Mesodermal cell (in vitro differentiated cells): ENCODE measurements around the gene CRYBA4.

Experiments
- H3K27ac ChIP-seq: 2 replicates; pipeline ENCODE4 v1.7.0; 2013; ENCODE audit warnings: mild to moderate bottlenecking, low read depth, low read length, moderate library complexity; ENCODE audit not compliant: severe bottlenecking
- H3K36me3 ChIP-seq: 2 replicates; pipeline ENCODE4 v1.7.1; 2013; ENCODE audit warnings: mild to moderate bottlenecking, low read length, moderate library complexity; ENCODE audit not compliant: control insufficient read depth, insufficient read depth
- H3K4me1 ChIP-seq: one replicate; pipeline ENCODE4 v1.7.1; 2013; ENCODE audit warnings: mild to moderate bottlenecking, low read length; ENCODE audit not compliant: insufficient read depth, control insufficient read depth, poor library complexity, severe bottlenecking
- H3K4me3 ChIP-seq: 2 replicates; pipeline ENCODE4 v1.7.0; 2013; ENCODE audit warnings: low read length, control low read depth, mild to moderate bottlenecking; ENCODE audit not compliant: insufficient read depth, poor library complexity, severe bottlenecking; ENCODE audit errors: extremely low read depth
- H3K9me3 ChIP-seq: 2 replicates; pipeline ENCODE4 v1.7.1; 2013; ENCODE audit warnings: mild to moderate bottlenecking, low read length, moderate library complexity; ENCODE audit not compliant: control insufficient read depth
- WGBS, 2 experiments: methylation state at CpG; one replicate each; pipeline ENCODE4 v1.1.5; 2013; ENCODE audit warnings: missing lambda C conversion rate in 2 of 2; ENCODE audit not compliant: insufficient coverage in 2 of 2; 5-methylcytosine and 5-hydroxymethylcytosine counted together

CRYBA4 gene

DNA sequence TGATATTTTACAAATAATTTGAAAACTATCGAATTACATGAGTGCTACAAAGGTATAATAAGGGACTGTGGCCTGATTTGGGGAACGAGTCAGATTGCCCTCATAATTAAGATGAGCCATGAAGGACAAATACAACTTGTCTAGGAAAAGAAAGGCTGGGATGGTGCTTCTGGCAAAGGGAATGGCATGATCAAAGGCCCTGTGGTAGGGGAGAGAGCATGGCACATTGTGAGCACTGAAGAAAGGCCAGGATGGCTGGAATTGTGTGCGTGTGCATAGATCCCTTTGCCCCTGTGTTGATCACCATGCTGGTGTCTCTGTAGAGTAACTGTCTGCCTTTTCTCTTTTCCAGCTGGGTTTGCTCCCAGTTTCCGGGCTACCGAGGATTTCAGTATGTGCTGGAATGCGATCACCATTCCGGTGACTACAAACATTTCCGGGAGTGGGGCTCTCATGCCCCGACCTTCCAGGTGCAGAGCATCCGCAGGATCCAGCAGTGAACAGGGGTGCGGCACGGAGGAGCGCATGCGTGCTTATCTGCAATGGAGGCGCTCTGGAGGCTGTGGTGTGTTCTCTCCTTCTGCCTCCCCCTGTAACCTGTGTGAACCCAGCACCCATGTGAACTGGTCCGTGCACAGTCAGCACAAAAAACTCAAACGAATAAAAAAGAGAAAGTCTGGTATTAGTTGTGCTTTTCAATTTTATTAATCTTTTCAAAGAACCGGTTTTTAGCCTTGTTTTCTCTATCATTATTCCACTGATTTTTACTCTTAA lies 8.4 kb downstream of the CRYBA4 start:
- H3K36me3 ChIP-seq, result no peaks in the 10 kb centered on the region
- H3K27ac ChIP-seq, result no peak overlapping the region
- 95 to 99% methylated on average over 13 to 16 of the region's 18 CpGs for WGBS, 2 experiments
- no peak overlapping the region for H3K4me3 ChIP-seq
- H3K9me3 ChIP-seq, result peaks cover 3% of the 10 kb centered on the region
- peaks cover 9% of the 10 kb centered on the region for H3K4me1 ChIP-seq

- peaks cover 3% of the 10 kb centered on the region for H3K9me3 ChIP-seq
- H3K27ac ChIP-seq, result no peak overlapping the region
- H3K36me3 ChIP-seq, result no peaks in the 10 kb centered on the region
- no peak overlapping the region for H3K4me3 ChIP-seq
- H3K4me1 ChIP-seq, result peaks cover 9% of the 10 kb centered on the region
- WGBS, 2 experiments, result 82 to 89% methylated on average over 3 to 4 of the region's 4 CpGs
Measured at GRCh38 chr22:26631282-26631681, 9.5 kb downstream of the CRYBA4 start.

- Histone ChIP-seq H3K36me3 (no peaks in the 10 kb centered on the region), H3K9me3 (peaks cover 3% of the 10 kb centered on the region), H3K4me1 (peaks cover 9% of the 10 kb centered on the region), H3K4me3 (no peak overlapping the region), H3K27ac (peak overlapping the region; percentile 79)
- 42 to 61% methylated on average over 4 of the region's 8 CpGs for WGBS, 2 experiments
Measured at GRCh38 chr22:26632422-26633155, 10.8 kb downstream of the CRYBA4 start.

DNA sequence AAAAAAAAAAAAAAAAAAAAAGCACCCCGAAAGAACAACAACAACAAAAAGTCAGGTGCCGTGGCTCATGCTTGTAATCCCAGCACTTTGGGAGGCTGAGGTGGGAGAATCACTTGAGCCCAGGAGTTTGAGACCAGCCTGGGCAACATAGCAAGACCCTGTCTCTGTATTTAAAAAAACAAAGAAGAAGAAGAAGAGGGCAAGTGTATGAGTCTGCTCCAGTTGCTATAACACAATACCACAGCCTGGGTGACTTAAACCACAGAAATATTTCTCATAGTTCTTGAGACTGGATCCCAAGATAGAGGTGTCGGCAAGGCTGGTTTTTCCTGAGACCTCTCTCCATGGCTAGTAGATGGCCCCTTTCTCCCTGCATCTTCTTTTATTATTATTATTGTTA lies 12.4 kb downstream of the CRYBA4 start:
- Histone ChIP-seq H3K4me3 (no peak overlapping the region), H3K9me3 (peaks cover 3% of the 10 kb centered on the region), H3K36me3 (no peaks in the 10 kb centered on the region), H3K4me1 (peaks cover 9% of the 10 kb centered on the region), H3K27ac (no peak overlapping the region)
- WGBS, 2 experiments, result no CpG with 5 or more reads among the region's 3 CpGs

GRCh38 chr22:26635117-26635516 lies 13.4 kb downstream of the CRYBA4 start:
- 88 to 94% methylated on average over 1 of the region's 2 CpGs for WGBS, 2 experiments
- Histone ChIP-seq H3K4me3 (no peak overlapping the region), H3K36me3 (no peaks in the 10 kb centered on the region), H3K27ac (no peak overlapping the region), H3K9me3 (peaks cover 3% of the 10 kb centered on the region), H3K4me1 (peaks cover 9% of the 10 kb centered on the region)

GRCh38 chr22:26636296-26636695 lies 14.5 kb downstream of the CRYBA4 start:
- no peaks in the 10 kb centered on the region for H3K36me3 ChIP-seq
- 80 to 87% methylated on average over 1 of the region's 1 CpG for WGBS, 2 experiments
- H3K27ac ChIP-seq, result no peak overlapping the region
- no peaks in the 10 kb centered on the region for H3K9me3 ChIP-seq
- peaks cover 12% of the 10 kb centered on the region for H3K4me1 ChIP-seq
- H3K4me3 ChIP-seq, result no peak overlapping the region

DNA sequence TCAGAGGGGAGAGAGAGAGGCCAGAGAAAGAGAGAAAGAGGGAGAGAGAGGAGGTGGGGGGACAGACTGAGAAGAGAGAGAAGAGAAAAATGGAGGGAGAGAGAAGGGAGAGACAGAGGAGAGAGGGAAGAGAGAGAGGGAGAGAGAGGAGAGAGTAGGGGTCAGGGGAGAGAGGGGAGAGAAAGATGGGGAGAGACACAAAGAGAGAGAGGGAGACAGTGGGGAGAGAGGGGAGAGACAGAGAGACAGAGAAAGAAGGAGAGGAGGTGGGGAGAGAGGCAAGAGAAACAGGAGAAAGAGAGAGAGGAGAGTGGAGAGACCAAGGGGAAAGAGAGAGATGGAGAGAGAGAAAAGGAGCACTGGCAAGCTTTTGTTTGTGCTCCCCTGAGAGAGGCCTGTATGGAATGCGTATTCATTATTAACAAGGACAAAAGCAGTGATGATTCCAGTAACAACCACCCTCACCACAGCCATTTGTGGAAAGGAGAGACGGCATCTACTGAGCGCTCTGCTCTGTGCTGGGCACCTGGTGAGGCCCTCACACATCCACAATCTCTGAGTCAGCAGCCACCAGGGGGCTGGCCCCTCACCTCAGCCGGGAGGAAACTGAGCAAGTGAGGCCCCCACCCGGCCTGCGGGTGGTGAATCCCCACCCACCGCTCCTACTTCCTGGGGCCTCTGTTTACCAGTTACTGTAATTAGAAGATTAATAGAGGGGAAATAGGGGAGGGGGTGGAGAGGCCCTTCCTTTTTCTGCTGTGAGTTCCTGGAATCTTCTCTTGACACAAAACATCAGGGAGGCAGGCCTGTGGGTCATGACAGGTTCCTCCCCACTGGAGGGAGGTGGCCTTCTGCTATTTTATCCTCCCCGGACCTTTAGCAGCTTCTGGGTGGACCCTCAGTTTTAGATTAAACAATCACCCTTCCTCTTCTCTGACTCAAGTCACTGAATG lies 21.0 kb downstream of the CRYBA4 start:
- Histone ChIP-seq H3K4me3 (no peak overlapping the region), H3K36me3 (no peaks in the 10 kb centered on the region), H3K4me1 (peaks cover 28% of the 10 kb centered on the region), H3K27ac (no peak overlapping the region), H3K9me3 (no peaks in the 10 kb centered on the region)
- 0 to 17% methylated on average over 1 of the region's 8 CpGs for WGBS, 2 experiments

- Histone ChIP-seq H3K4me1 (peaks cover 36% of the 10 kb centered on the region), H3K36me3 (no peaks in the 10 kb centered on the region), H3K4me3 (no peak overlapping the region), H3K9me3 (no peaks in the 10 kb centered on the region), H3K27ac (no peak overlapping the region)
- WGBS, 2 experiments, result 71 to 86% methylated on average over 13 to 14 of the region's 15 CpGs
Measured at GRCh38 chr22:26643418-26644100, 21.8 kb downstream of the CRYBA4 start.

DNA sequence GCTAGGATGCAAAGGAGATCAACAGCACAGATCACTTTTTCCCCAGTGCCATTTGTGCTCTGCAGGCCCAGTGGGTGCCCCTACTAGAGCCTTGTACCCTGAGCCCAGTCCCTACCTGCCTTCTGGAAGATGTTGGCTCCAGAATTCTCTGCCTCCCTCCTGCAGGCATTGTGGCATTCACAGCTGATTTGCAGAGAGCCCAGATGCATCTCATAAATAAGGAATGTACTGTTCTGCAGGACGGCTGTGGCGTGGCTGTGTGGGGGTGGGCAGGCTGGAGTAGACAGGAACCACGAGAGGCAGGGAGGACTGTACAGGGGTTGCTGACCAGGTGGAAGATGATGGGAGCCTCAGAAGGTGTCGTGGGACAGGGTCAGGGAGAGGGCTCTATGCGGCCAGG lies 24.4 kb downstream of the CRYBA4 start:
- no peak overlapping the region for H3K27ac ChIP-seq
- H3K9me3 ChIP-seq, result no peaks in the 10 kb centered on the region
- no peak overlapping the region for H3K4me3 ChIP-seq
- 58 to 73% methylated on average over 5 of the region's 5 CpGs for WGBS, 2 experiments
- no peaks in the 10 kb centered on the region for H3K36me3 ChIP-seq
- H3K4me1 ChIP-seq, result peaks cover 33% of the 10 kb centered on the region

DNA sequence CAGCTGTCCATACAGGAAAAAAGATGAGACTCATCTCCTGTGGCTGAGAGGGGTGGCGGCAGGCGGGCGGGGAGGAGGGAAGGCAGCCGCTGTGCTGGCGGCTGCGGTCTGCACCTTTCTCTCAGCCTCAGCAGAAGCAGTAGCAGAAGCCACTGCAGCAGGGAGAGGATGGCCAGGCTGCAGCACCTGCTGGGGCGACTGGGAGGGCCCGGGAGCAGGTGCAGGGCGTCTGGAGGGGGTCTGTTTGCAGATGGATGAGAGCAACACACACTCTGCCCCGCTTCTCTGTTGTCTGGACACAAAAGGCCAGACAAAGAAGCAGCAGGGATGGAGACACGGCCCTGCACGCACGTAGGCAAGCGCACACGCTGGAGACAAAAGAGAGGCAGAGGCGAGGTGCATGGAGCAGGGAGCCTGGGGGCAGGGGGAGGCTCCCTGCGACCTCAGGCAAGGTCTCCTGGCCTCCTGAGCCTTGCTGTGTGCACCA lies 26.3 kb downstream of the CRYBA4 start:
- Histone ChIP-seq H3K4me1 (peaks cover 29% of the 10 kb centered on the region), H3K27ac (peak overlapping the region; percentile 29), H3K9me3 (no peaks in the 10 kb centered on the region), H3K36me3 (no peaks in the 10 kb centered on the region), H3K4me3 (no peak overlapping the region)
- 16 to 28% methylated on average over 12 to 17 of the region's 17 CpGs for WGBS, 2 experiments
